Cardiac muscle cell (in vitro differentiated cells and primary cell): ENCODE measurements around the gene KRTAP10-7. TPM values are rescaled to one million over a fixed set of nuclear protein-coding genes. Genes with fewer than 3 reads are reported as not detected.
"Not testable (repeated sequence)": the region's sequence is repeated elsewhere in the genome, so short reads cannot be mapped to it uniquely, and the experiment has no call there.

Source experiments
- DNase-seq, 2 donors: peaks; one replicate each; pipeline versions ENCODE4 v3.0.0 to v3.0.0-alpha.2; 2010 to 2017; ENCODE audit warnings: low read depth in 1 of 2, low spot score in 1 of 2
- H3K27ac ChIP-seq: fragments of 200-600 bp; sonication (generic); 2 replicates; pipeline ENCODE4 v1.5.1; 2016
- H3K27me3 ChIP-seq: fragments of 200-600 bp; sonication (generic); 2 replicates; pipeline ENCODE4 v1.6.0; 2016; ENCODE audit warnings: control low read depth
- H3K36me3 ChIP-seq: fragments of 200-600 bp; sonication (generic); 2 replicates; pipeline ENCODE4 v1.5.1; 2016; ENCODE audit warnings: control low read depth
- H3K4me1 ChIP-seq: fragments of 200-600 bp; sonication (generic); 2 replicates; pipeline ENCODE4 v1.8.1; 2017; ENCODE audit warnings: low read depth, mild to moderate bottlenecking, mixed run types
- H3K4me3 ChIP-seq: fragments of 200-600 bp; sonication (generic); 2 replicates; pipeline ENCODE4 v1.5.1; 2016; ENCODE audit warnings: mild to moderate bottlenecking
- H3K9me3 ChIP-seq: fragments of 200-600 bp; sonication (generic); 2 replicates; pipeline ENCODE4 v1.5.1; 2017; ENCODE audit warnings: low read depth, mild to moderate bottlenecking, control low read depth
- CTCF ChIP-seq: IDR thresholded peaks from 2 replicates; pipeline ENCODE4 v1.5.1; 2012; ENCODE audit warnings: low read depth, mild to moderate bottlenecking, low read length
- polyA plus RNA-seq: library from polyadenylated mRNA; unstranded; fragments of >200 nt; fragmentation: Nextera tagmentation; extraction: Ambion mirVana; gene quantifications from 2 replicates; pipeline ENCODE4 v1.2.1, GENCODE V29; 2016
- total RNA-seq: library from RNA; depleted of rRNA; stranded (reverse); fragments of >200 nt; gene quantifications from 2 replicates; pipeline ENCODE4 v1.2.3, GENCODE V29; 2016

The KRTAP10-7 gene
- total and polyA plus RNA-seq, 2 experiments from 2014 or later = not detected

GRCh38 chr21:44599264-44600029 lies 950 bp upstream of the KRTAP10-7 start:
- TF ChIP-seq CTCF = no peak
- H3K4me3 ChIP-seq = no peak overlapping the region
- no peaks in the 10 kb centered on the region for H3K36me3 ChIP-seq
- no peaks in the 10 kb centered on the region for H3K27me3 ChIP-seq
- no peak overlapping the region for H3K27ac ChIP-seq
- peaks cover 1% of the 10 kb centered on the region for H3K4me1 ChIP-seq
- DNase-seq = no peak
- H3K9me3 ChIP-seq = no peaks in the 10 kb centered on the region

DNA sequence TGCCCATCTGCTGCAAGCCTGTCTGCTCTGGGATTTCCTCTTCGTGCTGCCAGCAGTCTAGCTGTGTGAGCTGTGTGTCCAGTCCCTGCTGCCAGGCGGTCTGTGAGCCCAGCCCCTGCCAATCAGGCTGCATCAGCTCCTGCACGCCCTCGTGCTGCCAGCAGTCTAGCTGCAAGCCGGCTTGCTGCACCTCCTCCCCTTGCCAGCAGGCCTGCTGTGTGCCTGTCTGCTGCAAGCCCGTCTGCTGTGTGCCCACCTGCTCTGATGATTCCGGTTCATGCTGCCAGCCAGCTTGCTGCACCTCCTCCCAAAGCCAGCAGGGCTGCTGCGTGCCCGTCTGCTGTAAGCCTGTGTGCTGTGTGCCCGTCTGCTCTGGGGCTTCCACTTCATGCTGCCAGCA lies 694 bp downstream of the KRTAP10-7 start:
- not testable (repeated sequence) for H3K4me3 ChIP-seq, DNase-seq, H3K27ac ChIP-seq, H3K36me3 ChIP-seq, H3K4me1 ChIP-seq, H3K9me3 ChIP-seq, H3K27me3 ChIP-seq

DNA sequence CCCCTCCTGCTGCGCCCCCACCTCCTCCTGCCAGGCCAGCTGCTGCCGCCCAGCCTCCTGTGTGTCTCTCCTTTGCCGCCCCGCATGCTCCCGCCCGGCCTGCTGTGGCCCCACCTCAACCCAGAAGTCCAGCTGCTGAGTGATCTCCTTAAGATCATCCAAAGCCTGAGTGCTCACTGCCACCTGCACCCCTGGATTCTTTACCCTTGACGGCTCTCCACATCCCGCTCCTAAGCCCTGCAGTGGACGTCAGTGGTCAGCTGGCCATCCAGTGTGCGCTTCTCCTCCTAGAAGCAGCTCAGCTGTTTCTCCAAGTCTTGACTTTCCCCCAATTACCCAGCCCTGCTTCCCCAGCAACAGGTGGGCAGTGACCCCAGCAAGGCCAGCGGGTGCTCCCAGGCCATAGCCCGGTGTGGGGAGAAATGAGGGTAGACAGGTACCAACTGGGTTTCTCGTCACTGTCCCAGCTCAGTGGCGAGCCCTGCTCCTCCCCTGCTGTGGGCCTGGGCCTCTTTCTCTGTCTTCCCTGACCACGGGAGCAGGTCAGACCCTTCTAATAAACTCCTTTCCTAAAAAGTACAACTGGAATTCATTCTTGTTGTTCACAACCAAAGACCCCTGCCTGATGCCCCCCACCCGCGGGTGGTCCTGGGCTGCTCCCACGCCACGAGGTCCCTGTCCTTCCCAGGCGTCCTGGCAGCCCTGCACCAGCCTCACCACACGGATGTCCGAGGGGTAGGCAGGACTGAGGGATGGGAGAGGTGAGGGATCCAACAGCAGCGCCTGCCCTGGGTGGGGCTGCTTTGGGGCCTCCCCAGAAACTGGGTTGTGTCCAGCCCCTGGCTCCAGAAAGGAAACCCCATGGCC lies 1.4 kb downstream of the KRTAP10-7 start:
- no peak overlapping the region for H3K4me3 ChIP-seq
- H3K36me3 ChIP-seq = no peaks in the 10 kb centered on the region
- no peak overlapping the region for H3K27ac ChIP-seq
- no peaks in the 10 kb centered on the region for H3K27me3 ChIP-seq
- no peak for TF ChIP-seq CTCF
- no peaks in the 10 kb centered on the region for H3K4me1 ChIP-seq
- DNase-seq = no peak
- H3K9me3 ChIP-seq = no peaks in the 10 kb centered on the region

- H3K9me3 ChIP-seq = no peaks in the 10 kb centered on the region
- TF ChIP-seq CTCF = no peak
- H3K27me3 ChIP-seq = no peaks in the 10 kb centered on the region
- H3K27ac ChIP-seq = no peak overlapping the region
- H3K4me3 ChIP-seq = no peak overlapping the region
- H3K36me3 ChIP-seq = no peaks in the 10 kb centered on the region
- no peaks in the 10 kb centered on the region for H3K4me1 ChIP-seq
- DNase-seq = no peak
Observed at GRCh38 chr21:44602463-44602850, 2.1 kb downstream of the KRTAP10-7 start.

- H3K27me3 ChIP-seq = no peaks in the 10 kb centered on the region
- H3K27ac ChIP-seq = no peak overlapping the region
- no peak for DNase-seq
- no peak overlapping the region for H3K4me3 ChIP-seq
- H3K9me3 ChIP-seq = no peaks in the 10 kb centered on the region
- TF ChIP-seq CTCF = no peak
- H3K4me1 ChIP-seq = no peaks in the 10 kb centered on the region
- no peaks in the 10 kb centered on the region for H3K36me3 ChIP-seq
Observed at GRCh38 chr21:44603109-44603875, 2.9 kb downstream of the KRTAP10-7 start.
